Kidney (tissue), 14 donors: ENCODE results near the gene CACNB2. TPM values are rescaled to one million over a fixed set of nuclear protein-coding genes. Genes with fewer than 3 reads are reported as not detected.
A peak's percentile ranks its signal among the peaks of the same experiment; 100 is the strongest.

Source experiments
- DNase-seq, 5 donors: peaks; one replicate each; pipeline ENCODE4 v3.0.0-alpha.2; 2013 to 2020
- FAIRE-seq: peaks from 2 replicates; lab custom pipeline; 2012; peaks lifted over from hg19 to GRCh38; lab: Jason Lieb, UNC
- H3K27ac ChIP-seq, 2 donors: one replicate each; pipeline ENCODE4 v1.7.0; 2013; ENCODE audit warnings: low read depth in 2 of 2, low read length in 2 of 2, inconsistent platforms in 1 of 2
- H3K27me3 ChIP-seq: one replicate; pipeline ENCODE4 v1.7.1; 2013; ENCODE audit warnings: low read length, inconsistent platforms; ENCODE audit not compliant: control insufficient read depth, insufficient read depth
- H3K36me3 ChIP-seq, 3 donors: one replicate each; pipeline versions ENCODE4 v1.7.0 to v1.7.1; 2013; ENCODE audit warnings: low read length in 3 of 3, control low read depth in 1 of 3, inconsistent platforms in 1 of 3; ENCODE audit not compliant: insufficient read depth in 3 of 3, control insufficient read depth in 2 of 3
- H3K4me1 ChIP-seq, 3 donors: one replicate each; pipeline versions ENCODE4 v1.7.0 to v1.7.1; 2013; ENCODE audit warnings: low read length in 3 of 3, inconsistent platforms in 1 of 3, low read depth in 1 of 3; ENCODE audit not compliant: control insufficient read depth in 2 of 3, insufficient read depth in 2 of 3
- H3K4me3 ChIP-seq, 3 donors: one replicate each; pipeline versions ENCODE4 v1.7.0 to v1.8.1; 2013; ENCODE audit warnings: low read length in 3 of 3, control low read depth in 1 of 3, inconsistent platforms in 1 of 3
- H3K9ac ChIP-seq, 3 donors: one replicate each; pipeline versions ENCODE4 v1.7.0 to v1.7.1; 2013; ENCODE audit warnings: low read length in 3 of 3, control low read depth in 1 of 3, inconsistent platforms in 1 of 3
- H3K9me3 ChIP-seq, 3 donors: one replicate each; pipeline versions ENCODE4 v1.7.0 to v1.7.1; 2013; ENCODE audit warnings: low read length in 3 of 3, control low read depth in 1 of 3, inconsistent platforms in 1 of 3; ENCODE audit not compliant: control insufficient read depth in 2 of 3, insufficient read depth in 1 of 3
- CTCF ChIP-seq: IDR thresholded peaks from 3 replicates; pipeline ENCODE4 v1.5.1; 2012; ENCODE audit warnings: mild to moderate bottlenecking, moderate library complexity, borderline replicate concordance; ENCODE audit not compliant: insufficient read depth; ENCODE audit errors: extremely low read depth
- intact Hi-C: fragments of 100-400 bp; cut with DNase I; formaldehyde crosslinking; loops from one replicate; pipeline ENCODE4 v1.11.1; 2022
- polyA plus RNA-seq: library from polyadenylated mRNA; stranded (reverse); fragments of 350-450 nt; fragmentation: Illumina TruSeq; extraction: RNeasy Lipid Tissue Mini Kit (QIAGEN cat#74804); gene quantifications from one replicate; pipeline ENCODE4 v1.2.3, GENCODE V29; 2014; ENCODE audit warnings: low read depth, low replicate concordance; ENCODE audit not compliant: insufficient read depth
- total RNA-seq: library from RNA; stranded (reverse); fragmentation: NEBNext Ultra II Directional; extraction: Animal tissue kit (Norgen Biotek cat#: 25700); gene quantifications from one replicate; pipeline ENCODE4 v1.2.1, GENCODE V29; 2021
- donor health status: control.
- donor health status: control.
- donor health status: control.
- donor health status: control.
- donor health status: control.
- donor health status: DM: yes; HTN: yes; CAD: no.
- donor health status: Normal renal cell carcinoma (clear cell type).

The CACNB2 gene
- total and polyA plus RNA-seq, 2 donors from 2014 or later: 2.8 TPM

DNA sequence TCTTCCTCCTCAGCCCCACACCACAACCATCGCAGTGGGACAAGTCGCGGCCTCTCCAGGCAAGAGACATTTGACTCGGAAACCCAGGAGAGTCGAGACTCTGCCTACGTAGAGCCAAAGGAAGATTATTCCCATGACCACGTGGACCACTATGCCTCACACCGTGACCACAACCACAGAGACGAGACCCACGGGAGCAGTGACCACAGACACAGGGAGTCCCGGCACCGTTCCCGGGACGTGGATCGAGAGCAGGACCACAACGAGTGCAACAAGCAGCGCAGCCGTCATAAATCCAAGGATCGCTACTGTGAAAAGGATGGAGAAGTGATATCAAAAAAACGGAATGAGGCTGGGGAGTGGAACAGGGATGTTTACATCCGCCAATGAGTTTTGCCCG is 399.1 kb downstream of the CACNB2 start:
- FAIRE-seq (no peak), DNase-seq (no peak)
- H3K36me3 ChIP-seq: peaks cover 0 to 4% (median 3%) of the 10 kb centered on the region in 3 donors
- H3K27ac ChIP-seq: no peak overlapping the region
- no peak overlapping the region for H3K9ac ChIP-seq
- peaks cover 0 to 3% (median 0%) of the 10 kb centered on the region in 3 donors for H3K9me3 ChIP-seq
- no peaks in the 10 kb centered on the region for H3K27me3 ChIP-seq
- H3K4me1 ChIP-seq: no peaks in the 10 kb centered on the region
- H3K4me3 ChIP-seq: no peak overlapping the region
- intact Hi-C loops: no loop called here
- TF ChIP-seq CTCF: no peak

GRCh38 chr10:18540195-18540594 is 400.0 kb downstream of the CACNB2 start:
- Histone ChIP-seq H3K4me3 (no peak overlapping the region), H3K27ac (no peak overlapping the region), H3K9me3 (peaks cover 0 to under 1% (median 0%) of the 10 kb centered on the region in 3 donors), H3K9ac (no peak overlapping the region), H3K4me1 (no peaks in the 10 kb centered on the region), H3K27me3 (no peaks in the 10 kb centered on the region), H3K36me3 (peaks cover 0 to 4% (median 3%) of the 10 kb centered on the region in 3 donors)
- intact Hi-C loops: no loop called here
- no peak for FAIRE-seq
- no peak for DNase-seq
- TF ChIP-seq CTCF: no peak

- intact Hi-C loops: no loop called here
- Histone ChIP-seq H3K27me3 (no peaks in the 10 kb centered on the region), H3K9me3 (no peaks in the 10 kb centered on the region), H3K9ac (no peak overlapping the region), H3K27ac (no peak overlapping the region), H3K4me3 (no peak overlapping the region), H3K4me1 (no peaks in the 10 kb centered on the region), H3K36me3 (peaks cover 0 to 4% (median 3%) of the 10 kb centered on the region in 3 donors)
- peak; percentile 15 for FAIRE-seq
- DNase-seq: peak in 2 of 5 donors; percentile 11 to 48
- no peak for TF ChIP-seq CTCF
These were observed 402.6 kb downstream of the CACNB2 start for GRCh38 chr10:18542832-18543231.
